Fibroblast of peridontal ligament (primary cell): ENCODE measurements around the gene KIF6.
A peak's percentile ranks its signal among the peaks of the same experiment; 100 is the strongest.

Experiments used
- DNase-seq: peaks from one replicate; pipeline ENCODE4 v3.0.0-alpha.2; 2010; ENCODE audit errors: extremely low read depth

Gene KIF6

GRCh38 chr6:39350723-39351505 is 374.3 kb downstream of the KIF6 start:
- DNase-seq, result no peak

- DNase-seq, result no peak
These were observed 376.5 kb downstream of the KIF6 start for GRCh38 chr6:39348740-39349139.

DNA sequence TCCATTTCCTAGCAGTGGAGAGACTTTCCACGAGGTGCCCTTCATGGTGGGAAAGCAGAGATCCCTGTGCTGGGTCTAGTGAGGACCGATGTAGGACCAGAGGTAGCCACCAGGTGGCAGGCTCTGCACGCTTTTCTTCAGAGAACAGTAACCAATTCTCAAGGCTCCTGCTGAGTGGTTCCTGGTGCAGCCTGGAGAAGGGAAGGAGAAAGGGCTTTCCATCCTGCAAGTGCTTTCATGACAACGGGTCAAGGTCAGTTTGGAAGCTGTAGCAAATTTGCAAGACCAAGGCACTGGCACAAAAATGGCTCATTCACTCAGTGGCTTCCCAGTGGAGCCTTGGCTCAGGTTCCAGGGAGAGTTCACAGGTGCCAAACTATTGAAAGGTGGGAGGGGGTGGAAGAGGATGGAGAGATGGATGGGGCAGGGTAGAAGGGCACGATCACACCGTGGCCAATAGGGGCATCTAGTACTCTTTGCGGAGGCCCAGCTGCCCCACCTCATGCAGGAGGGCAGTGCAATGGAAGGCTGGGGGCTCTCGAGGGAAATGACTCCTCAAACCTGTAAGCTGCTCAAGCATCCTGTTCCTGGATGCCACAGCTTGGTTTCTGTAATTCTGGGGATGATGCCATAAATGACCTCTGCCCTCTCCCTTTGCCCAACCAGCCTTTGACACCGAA is 377.2 kb downstream of the KIF6 start:
- peak; percentile 70 for DNase-seq

- no peak for DNase-seq
These were observed 378.0 kb downstream of the KIF6 start for GRCh38 chr6:39347206-39347605.

DNA sequence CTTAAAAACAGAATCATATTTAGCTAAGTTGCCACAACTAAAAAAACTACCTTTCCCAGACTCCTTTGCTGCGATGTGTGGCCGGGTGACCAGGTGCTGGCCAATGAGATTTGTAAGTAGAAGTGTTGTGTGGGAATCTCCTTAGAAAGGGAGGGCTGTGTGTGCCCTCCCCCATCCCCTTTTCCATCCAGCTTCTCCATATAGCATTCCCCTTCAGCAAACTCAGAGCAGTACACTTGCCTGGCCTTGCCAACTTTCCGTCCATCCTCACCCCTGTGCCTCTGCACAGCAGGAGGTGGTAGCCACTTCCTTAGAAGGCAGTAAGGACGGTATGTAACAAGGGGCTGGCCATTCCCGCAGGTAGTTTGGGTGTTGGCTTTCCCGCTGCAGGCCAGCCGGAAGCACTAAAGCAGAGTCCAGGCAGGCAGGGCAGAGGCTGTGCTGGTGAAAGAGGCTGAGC is 380.4 kb downstream of the KIF6 start:
- DNase-seq, result no peak

DNA sequence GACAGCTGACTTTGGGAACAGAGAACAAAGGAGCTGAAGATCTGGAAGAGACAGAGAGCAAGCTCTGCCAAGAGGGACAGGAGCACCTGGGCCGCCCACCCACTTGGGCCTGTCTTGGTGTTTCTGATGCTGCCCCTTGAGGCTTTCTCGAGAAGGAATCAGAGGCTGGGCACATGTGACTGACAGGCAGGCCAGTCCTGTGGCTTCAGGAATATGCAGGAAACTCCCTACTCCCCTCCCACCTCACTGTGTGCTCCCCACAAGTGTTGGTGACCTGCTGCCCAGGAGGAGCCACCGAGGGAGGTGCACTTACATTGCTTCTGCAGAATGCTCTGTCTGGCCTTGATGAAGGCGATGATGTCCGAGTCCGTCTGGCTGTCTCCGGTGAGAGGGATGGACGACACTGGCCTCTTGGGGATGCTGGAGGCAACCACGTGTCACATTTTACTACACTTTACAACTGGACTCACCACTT is 381.8 kb downstream of the KIF6 start:
- no peak for DNase-seq

GRCh38 chr6:39342692-39343395 is 382.4 kb downstream of the KIF6 start:
- no peak for DNase-seq

- DNase-seq, result no peak
These were observed 383.3 kb downstream of the KIF6 start for GRCh38 chr6:39341937-39342336.

- DNase-seq, result no peak
These were observed 383.9 kb downstream of the KIF6 start for GRCh38 chr6:39341352-39341751.

GRCh38 chr6:39339868-39340550 is 385.2 kb downstream of the KIF6 start:
- DNase-seq, result no peak

DNA sequence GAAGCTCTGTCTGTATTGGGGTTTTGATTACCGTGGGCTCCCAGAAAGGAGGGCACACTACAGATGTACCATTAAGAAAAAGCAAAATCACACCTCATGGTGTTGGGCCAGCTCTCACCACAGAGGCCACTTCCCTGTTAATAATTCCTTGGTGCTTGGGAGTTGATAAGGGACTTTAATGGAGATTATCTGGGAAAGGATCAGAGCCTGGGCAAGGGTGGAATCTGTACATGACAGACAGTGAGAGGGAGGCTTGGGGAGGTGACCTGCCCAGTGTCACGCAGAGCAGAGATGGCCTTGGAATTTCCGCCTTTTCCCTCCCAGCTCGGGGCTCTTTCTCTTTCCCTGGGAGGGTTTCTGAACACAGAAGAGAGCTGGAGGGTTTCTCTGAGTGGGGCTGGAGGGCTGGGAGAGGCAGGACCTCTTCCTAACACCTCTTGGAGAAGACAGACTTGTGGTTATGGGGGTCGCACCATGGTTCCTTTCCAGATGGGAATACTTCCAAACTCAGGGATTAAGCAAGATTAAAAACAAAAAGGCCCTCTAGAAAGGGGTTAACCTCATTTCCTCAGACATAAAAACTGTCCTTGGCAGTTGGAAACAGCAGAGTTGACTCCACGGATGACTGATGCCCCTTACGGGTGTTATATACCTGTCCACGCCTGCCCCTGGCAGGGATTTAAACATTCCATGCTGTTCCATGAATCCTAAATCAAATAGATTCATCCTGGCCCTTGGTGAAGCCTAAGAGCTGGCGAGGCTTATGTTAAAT is 385.9 kb downstream of the KIF6 start:
- no peak for DNase-seq

DNA sequence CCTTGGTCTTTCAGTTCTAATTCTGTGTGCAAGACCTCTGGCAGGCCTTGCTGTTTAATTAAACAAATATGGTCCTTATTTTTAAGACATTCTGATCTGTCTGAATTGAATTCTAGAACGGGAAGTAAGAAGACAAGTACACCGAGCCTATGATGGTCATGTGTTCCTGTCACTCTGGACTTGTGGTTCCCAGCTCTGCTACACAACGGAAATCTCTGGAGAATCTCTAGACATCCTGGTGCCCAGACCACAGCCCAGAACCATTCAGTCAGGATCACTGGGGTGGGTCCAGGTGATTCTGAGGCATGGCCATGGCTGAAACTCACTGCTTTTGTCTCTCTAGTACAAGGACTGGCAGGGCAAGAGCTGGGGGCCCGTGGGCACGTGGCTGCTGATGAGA is 386.8 kb downstream of the KIF6 start:
- DNase-seq, result no peak

DNA sequence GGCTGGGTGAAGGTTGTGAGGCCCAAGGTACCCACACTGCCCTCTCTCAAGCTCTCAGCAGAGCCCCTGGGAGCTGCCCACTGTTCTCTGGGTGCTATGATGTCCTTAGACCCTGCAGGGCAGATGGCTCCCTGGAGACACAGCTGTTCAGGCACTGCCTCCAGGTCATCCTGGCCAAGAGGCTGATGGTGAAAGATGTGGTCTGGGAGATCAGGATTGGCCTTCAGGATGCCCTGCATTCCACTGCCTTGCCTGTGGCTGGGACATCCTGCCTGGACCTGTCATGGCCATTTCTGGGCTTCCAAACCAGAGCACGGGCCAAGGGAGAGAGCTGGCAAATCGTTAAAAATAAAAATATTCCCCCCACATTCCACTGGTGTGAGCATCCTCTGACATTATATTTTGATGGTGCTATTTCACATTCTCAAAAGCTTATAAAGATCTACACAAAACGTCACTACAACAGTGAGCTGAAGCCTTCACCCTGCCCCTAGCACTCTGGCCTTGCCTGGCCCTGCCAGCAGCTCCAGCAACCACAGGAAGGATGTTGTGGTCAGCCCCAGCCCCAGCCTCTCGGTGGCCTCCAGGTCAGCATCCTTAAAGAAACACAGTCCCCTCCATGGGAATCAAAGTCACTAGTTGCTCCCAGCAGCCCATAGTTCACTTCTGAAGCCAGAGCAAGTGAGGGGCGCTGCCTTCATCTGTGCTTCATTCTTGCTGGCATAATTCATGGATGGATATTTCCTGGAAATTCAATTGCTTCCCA is 389.2 kb downstream of the KIF6 start:
- no peak for DNase-seq

GRCh38 chr6:39333644-39334438 is 391.4 kb downstream of the KIF6 start:
- DNase-seq, result no peak

- no peak for DNase-seq
These were observed 394.7 kb downstream of the KIF6 start for GRCh38 chr6:39330476-39330875.

GRCh38 chr6:39330057-39330456 is 395.2 kb downstream of the KIF6 start:
- no peak for DNase-seq

DNA sequence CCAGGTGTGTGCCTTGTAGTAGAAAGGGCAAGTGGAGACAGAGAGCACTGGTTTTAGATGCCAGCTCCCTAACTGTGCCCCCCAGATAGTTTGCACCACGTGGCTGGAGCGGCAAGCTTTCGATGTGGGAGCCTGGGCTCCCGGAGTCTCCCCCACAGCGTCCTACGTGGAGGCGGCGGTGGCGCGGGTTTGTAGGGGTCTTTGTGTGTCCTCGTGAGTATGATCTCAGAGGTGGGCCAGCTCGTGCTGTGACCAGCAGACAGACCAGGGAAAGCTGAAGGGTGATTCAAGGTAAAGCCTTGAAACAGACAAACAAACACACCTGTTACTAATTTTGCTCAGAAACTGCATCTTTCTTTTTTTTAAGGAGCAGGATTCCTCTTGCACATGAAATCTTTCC is 397.1 kb downstream of the KIF6 start:
- no peak for DNase-seq

DNA sequence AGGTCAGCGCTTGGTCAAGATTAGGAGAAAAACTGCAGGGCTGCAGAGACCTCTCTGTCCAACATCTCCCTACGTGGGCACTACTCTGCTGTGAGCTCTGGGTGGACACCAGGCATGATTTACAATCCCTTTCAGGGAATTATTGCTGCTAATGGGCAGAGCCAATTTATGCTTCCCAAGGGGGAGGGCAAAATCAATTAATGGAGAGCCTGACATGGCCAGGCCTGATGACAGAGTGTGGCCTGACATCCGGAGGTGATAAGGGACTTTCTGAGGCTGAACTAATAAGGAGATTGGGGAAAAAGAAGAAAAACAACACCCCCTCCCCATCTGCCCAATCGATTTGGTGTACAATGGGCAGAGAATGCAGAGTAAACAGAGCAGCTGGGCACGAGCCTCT is 397.7 kb downstream of the KIF6 start:
- no peak for DNase-seq

- DNase-seq, result no peak
These were observed 402.8 kb downstream of the KIF6 start, which contains the start of gene KCNK16 for GRCh38 chr6:39322306-39322850. Gene KCNK16, minus strand, starts transcription at chr6:39322702. Its CDS starts 162 bp downstream, at chr6:39322540.
